K562 (cell line): ENCODE measurements around the gene RIMKLB. TPM values are rescaled to one million over a fixed set of nuclear protein-coding genes. Genes with fewer than 3 reads are reported as not detected.

Experiments
- DPF2 ChIP-seq: fragments of 450-650 bp; IDR thresholded peaks from 2 replicates; pipeline ENCODE4 v1.6.1; 2016
- FOS ChIP-seq: IDR thresholded peaks from 3 replicates; pipeline ENCODE4 v1.6.1; 2011; ENCODE audit not compliant: insufficient read length; ENCODE audit errors: extremely low read depth
- FOXK2 ChIP-seq, 2 experiments: fragments of 450-650 bp; IDR thresholded peaks in 1 of 2; conservative IDR thresholded peaks in 1 of 2; 2 replicates each; pipeline ENCODE4 v1.6.1; 2016; ENCODE audit warnings: low read depth in 2 of 2, mild to moderate bottlenecking in 1 of 2
- HLTF ChIP-seq: fragments of 450-650 bp; IDR thresholded peaks from 2 replicates; pipeline ENCODE4 v1.6.1; 2016
- MCM3 ChIP-seq: fragments of 450-650 bp; IDR thresholded peaks from 2 replicates; pipeline ENCODE4 v1.6.1; 2016
- NCOA4 ChIP-seq: fragments of 450-650 bp; IDR thresholded peaks from 2 replicates; pipeline ENCODE4 v1.6.1; 2018; ENCODE audit warnings: mild to moderate bottlenecking; ENCODE audit not compliant: partially characterized antibody
- NFATC3 ChIP-seq: fragments of 450-650 bp; IDR thresholded peaks from 2 replicates; pipeline ENCODE4 v1.6.1; 2017; ENCODE audit warnings: mild to moderate bottlenecking
- PHB2 ChIP-seq: fragments of 450-650 bp; IDR thresholded peaks from 2 replicates; pipeline ENCODE4 v1.6.1; 2017; ENCODE audit warnings: low read depth
- RBM22 ChIP-seq: fragments of 200-400 bp; formaldehyde crosslinking; IDR thresholded peaks from 2 replicates; pipeline ENCODE4 v1.6.1; 2018; ENCODE audit warnings: low read length, low read depth; ENCODE audit not compliant: poor library complexity, severe bottlenecking
- SMARCA4 ChIP-seq: fragments of 450-650 bp; IDR thresholded peaks from 2 replicates; pipeline ENCODE4 v1.6.1; 2016
- TAL1 ChIP-seq: fragments of 450-650 bp; IDR thresholded peaks from 2 replicates; pipeline ENCODE4 v1.6.1; 2016; ENCODE audit warnings: mild to moderate bottlenecking
- TEAD1 ChIP-seq, 2 experiments: fragments of 450-650 bp in 1 of 2; sonication (generic) in 1 of 2; formaldehyde crosslinking; IDR thresholded peaks; 2 replicates each; pipeline versions ENCODE4 v1.4.0 to v1.8.0; 2020 to 2022; ENCODE audit warnings: mild to moderate bottlenecking in 2 of 2, missing genetic modification reagents in 1 of 2
- TRIM24 ChIP-seq, 2 experiments: fragments of 450-650 bp; IDR thresholded peaks; 2 replicates each; pipeline ENCODE4 v1.6.1; 2016
- ZNF143 ChIP-seq: sonication (generic); formaldehyde crosslinking; IDR thresholded peaks from 2 replicates; pipeline ENCODE4 v1.9.0; 2022; ENCODE audit warnings: mild to moderate bottlenecking, missing genetic modification reagents
- ZNF280A ChIP-seq: fragments of 450-650 bp; IDR thresholded peaks from 2 replicates; pipeline ENCODE4 v1.6.1; 2018; ENCODE audit warnings: mild to moderate bottlenecking, low read depth; ENCODE audit not compliant: partially characterized antibody
- polyA plus RNA-seq, 8 experiments: library from polyadenylated mRNA; depleted of rRNA in 4 of 8; stranded (reverse) in 5 of 8; unstranded in 3 of 8; fragments of >200 nt; fragmentation: Nextera tagmentation in 2 of 8; fragmentation: Illumina TruSeq in 1 of 8; extraction: Ambion mirVana in 2 of 8; extraction: Trizol in 1 of 8; gene quantifications; 2 replicates each; pipeline versions ENCODE4 v1.2.1 to v1.2.3, GENCODE V29; 2011 to 2014; ENCODE audit warnings: inconsistent platforms in 1 of 8, missing spikeins in 1 of 8
- total RNA-seq, 7 experiments: library from RNA; depleted of rRNA in 6 of 7; stranded (reverse); fragments of >200 nt in 6 of 7; fragmentation: Illumina TruSeq in 2 of 7; extraction: Trizol in 2 of 7; gene quantifications; 2 replicates each; pipeline versions ENCODE4 v1.2.1 to v1.2.3, GENCODE V29; 2011 to 2021; ENCODE audit warnings: low replicate concordance in 1 of 7
- TF ChIP-seq, protein P1 (sequence below): fragments of 450-650 bp; IDR thresholded peaks from 2 replicates; pipeline ENCODE4 v1.6.1; 2016; ENCODE audit warnings: mild to moderate bottlenecking, moderate library complexity
- TF ChIP-seq, protein P2 (sequence below): sonication (generic); formaldehyde crosslinking; IDR thresholded peaks from 2 replicates; pipeline ENCODE4 v1.8.0; 2022; ENCODE audit warnings: missing genetic modification reagents, mild to moderate bottlenecking, borderline replicate concordance

Gene RIMKLB
- total and polyA plus RNA-seq, 9 of the 15 experiments (the other 6 are each of a cell fraction or from before 2014, with no cell fraction given) = 6.5 to 22.8 (median 17.2) TPM

DNA sequence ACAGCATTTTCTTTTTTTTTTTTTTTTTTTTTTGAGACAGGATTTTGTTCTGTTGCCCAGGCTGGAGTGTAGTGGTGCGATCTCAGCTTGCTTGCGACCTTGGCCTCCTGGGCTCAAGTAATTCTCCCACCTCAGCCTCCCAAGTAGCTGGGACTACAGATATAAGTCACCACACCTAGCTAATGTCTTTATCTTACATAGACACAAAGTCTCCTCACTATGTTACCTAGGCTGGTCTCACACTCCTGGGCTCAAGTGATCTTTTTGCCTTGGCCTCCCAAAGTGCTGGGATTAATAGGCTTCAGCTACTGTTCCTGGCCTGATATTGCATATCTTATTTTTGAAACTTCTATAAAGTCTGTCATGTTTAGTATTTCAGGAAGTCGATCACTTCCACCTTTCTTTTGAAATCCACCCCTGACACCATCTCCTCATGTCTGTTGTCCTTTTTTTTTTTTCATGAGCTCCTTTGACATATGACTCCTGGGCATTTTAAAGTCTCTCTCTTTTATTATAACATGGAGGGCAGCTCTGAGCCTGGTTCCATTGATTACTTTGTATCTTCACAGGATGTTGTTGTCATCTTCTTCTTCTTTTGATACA is 118.8 kb downstream of the RIMKLB start (continued):
- TF ChIP-seq, protein P1, sequence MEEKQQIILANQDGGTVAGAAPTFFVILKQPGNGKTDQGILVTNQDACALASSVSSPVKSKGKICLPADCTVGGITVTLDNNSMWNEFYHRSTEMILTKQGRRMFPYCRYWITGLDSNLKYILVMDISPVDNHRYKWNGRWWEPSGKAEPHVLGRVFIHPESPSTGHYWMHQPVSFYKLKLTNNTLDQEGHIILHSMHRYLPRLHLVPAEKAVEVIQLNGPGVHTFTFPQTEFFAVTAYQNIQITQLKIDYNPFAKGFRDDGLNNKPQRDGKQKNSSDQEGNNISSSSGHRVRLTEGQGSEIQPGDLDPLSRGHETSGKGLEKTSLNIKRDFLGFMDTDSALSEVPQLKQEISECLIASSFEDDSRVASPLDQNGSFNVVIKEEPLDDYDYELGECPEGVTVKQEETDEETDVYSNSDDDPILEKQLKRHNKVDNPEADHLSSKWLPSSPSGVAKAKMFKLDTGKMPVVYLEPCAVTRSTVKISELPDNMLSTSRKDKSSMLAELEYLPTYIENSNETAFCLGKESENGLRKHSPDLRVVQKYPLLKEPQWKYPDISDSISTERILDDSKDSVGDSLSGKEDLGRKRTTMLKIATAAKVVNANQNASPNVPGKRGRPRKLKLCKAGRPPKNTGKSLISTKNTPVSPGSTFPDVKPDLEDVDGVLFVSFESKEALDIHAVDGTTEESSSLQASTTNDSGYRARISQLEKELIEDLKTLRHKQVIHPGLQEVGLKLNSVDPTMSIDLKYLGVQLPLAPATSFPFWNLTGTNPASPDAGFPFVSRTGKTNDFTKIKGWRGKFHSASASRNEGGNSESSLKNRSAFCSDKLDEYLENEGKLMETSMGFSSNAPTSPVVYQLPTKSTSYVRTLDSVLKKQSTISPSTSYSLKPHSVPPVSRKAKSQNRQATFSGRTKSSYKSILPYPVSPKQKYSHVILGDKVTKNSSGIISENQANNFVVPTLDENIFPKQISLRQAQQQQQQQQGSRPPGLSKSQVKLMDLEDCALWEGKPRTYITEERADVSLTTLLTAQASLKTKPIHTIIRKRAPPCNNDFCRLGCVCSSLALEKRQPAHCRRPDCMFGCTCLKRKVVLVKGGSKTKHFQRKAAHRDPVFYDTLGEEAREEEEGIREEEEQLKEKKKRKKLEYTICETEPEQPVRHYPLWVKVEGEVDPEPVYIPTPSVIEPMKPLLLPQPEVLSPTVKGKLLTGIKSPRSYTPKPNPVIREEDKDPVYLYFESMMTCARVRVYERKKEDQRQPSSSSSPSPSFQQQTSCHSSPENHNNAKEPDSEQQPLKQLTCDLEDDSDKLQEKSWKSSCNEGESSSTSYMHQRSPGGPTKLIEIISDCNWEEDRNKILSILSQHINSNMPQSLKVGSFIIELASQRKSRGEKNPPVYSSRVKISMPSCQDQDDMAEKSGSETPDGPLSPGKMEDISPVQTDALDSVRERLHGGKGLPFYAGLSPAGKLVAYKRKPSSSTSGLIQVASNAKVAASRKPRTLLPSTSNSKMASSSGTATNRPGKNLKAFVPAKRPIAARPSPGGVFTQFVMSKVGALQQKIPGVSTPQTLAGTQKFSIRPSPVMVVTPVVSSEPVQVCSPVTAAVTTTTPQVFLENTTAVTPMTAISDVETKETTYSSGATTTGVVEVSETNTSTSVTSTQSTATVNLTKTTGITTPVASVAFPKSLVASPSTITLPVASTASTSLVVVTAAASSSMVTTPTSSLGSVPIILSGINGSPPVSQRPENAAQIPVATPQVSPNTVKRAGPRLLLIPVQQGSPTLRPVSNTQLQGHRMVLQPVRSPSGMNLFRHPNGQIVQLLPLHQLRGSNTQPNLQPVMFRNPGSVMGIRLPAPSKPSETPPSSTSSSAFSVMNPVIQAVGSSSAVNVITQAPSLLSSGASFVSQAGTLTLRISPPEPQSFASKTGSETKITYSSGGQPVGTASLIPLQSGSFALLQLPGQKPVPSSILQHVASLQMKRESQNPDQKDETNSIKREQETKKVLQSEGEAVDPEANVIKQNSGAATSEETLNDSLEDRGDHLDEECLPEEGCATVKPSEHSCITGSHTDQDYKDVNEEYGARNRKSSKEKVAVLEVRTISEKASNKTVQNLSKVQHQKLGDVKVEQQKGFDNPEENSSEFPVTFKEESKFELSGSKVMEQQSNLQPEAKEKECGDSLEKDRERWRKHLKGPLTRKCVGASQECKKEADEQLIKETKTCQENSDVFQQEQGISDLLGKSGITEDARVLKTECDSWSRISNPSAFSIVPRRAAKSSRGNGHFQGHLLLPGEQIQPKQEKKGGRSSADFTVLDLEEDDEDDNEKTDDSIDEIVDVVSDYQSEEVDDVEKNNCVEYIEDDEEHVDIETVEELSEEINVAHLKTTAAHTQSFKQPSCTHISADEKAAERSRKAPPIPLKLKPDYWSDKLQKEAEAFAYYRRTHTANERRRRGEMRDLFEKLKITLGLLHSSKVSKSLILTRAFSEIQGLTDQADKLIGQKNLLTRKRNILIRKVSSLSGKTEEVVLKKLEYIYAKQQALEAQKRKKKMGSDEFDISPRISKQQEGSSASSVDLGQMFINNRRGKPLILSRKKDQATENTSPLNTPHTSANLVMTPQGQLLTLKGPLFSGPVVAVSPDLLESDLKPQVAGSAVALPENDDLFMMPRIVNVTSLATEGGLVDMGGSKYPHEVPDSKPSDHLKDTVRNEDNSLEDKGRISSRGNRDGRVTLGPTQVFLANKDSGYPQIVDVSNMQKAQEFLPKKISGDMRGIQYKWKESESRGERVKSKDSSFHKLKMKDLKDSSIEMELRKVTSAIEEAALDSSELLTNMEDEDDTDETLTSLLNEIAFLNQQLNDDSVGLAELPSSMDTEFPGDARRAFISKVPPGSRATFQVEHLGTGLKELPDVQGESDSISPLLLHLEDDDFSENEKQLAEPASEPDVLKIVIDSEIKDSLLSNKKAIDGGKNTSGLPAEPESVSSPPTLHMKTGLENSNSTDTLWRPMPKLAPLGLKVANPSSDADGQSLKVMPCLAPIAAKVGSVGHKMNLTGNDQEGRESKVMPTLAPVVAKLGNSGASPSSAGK = no peak
- TF ChIP-seq FOS (no peak), DPF2 (peak; percentile 69; the same call in 1 of the 2 replicates), ZNF143 (CRISPR knock-in tag) (no peak), TAL1 (peak; percentile 87), NCOA4 (no peak), TRIM24 (IDR thresholded peaks at IDR 0.05) (peak; percentile 35 to 61; a peak in 2 of 4 replicates), TEAD1 (CRISPR knock-in tag; IDR thresholded peaks at IDR 0.05) (no peak), RBM22 (no peak), SMARCA4 (peak; percentile 59; the same call in 1 of the 2 replicates), NFATC3 (no peak), HLTF (no peak), FOXK2 (conservative IDR thresholded peaks at IDR 0.05 in 1 of 2, IDR thresholded peaks at IDR 0.05 in 1 of 2; ENCODE audit: low read depth in 2 of 2) (no peak), PHB2 (no peak), MCM3 (no peak), ZNF280A (no peak)
- TF ChIP-seq, protein P2, sequence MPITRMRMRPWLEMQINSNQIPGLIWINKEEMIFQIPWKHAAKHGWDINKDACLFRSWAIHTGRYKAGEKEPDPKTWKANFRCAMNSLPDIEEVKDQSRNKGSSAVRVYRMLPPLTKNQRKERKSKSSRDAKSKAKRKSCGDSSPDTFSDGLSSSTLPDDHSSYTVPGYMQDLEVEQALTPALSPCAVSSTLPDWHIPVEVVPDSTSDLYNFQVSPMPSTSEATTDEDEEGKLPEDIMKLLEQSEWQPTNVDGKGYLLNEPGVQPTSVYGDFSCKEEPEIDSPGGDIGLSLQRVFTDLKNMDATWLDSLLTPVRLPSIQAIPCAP (CRISPR knock-in tag) = no peak
